ENCODE results near the gene TTI1.
"Not testable (repeated sequence)": the region's sequence is repeated elsewhere in the genome, so short reads cannot be mapped to it uniquely, and the experiment has no call there.

TTI1 gene

GRCh38 chr20:38011696-38012095 is 21.6 kb downstream of the TTI1 start:
- DNase-seq (ENCODE audit: low read depth in 3 of 3): no peak

DNA sequence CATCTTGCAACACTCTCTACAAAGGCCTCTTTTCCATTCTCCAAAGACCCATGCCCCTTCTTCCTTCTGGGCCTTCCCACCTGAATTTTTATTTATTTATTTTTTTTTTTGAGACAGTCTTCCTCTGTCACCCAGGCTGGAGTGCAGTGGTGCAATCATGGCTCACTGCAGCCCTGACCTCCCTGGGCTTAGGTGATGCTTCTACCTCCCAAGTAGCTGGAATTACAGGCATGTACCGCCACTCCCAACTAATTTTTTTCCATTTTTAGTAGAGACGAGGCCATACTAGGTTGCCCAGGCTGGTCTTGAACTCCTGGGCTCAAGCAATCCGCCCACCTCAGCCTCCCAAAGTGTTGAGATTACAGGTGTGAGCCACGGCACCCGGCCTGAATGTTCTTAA is 23.8 kb downstream of the TTI1 start:
- not testable (repeated sequence) for DNase-seq (ENCODE audit: low read depth in 3 of 3)

GRCh38 chr20:38008233-38008944 is 24.9 kb downstream of the TTI1 start:
- no peak for DNase-seq (ENCODE audit: low read depth in 3 of 3)

DNA sequence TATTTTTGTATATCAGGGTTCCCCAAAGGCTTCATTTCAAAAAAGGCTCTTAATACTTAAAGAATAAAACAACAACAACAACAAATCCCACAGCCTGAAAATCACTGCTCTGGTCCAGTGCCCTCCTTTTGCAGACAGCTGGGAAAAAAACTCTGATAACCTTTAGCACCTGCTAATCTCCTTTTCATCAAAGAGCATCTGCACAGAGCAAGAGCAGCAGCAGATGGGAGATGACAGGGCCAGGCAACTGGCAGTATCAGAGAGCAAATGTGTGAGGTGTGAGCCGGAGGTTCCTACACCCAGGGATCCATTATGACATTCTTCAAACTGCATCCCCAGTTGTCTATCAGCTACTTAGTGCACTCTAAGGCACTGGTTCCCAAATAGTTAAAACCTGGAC is 25.7 kb downstream of the TTI1 start:
- no peak for DNase-seq (ENCODE audit: low read depth in 3 of 3)

GRCh38 chr20:38005903-38006302 is 27.4 kb downstream of the TTI1 start:
- DNase-seq (ENCODE audit: low read depth in 3 of 3): no peak

GRCh38 chr20:38004416-38004815 is 28.8 kb downstream of the TTI1 start:
- DNase-seq (ENCODE audit: low read depth in 3 of 3): no peak

DNA sequence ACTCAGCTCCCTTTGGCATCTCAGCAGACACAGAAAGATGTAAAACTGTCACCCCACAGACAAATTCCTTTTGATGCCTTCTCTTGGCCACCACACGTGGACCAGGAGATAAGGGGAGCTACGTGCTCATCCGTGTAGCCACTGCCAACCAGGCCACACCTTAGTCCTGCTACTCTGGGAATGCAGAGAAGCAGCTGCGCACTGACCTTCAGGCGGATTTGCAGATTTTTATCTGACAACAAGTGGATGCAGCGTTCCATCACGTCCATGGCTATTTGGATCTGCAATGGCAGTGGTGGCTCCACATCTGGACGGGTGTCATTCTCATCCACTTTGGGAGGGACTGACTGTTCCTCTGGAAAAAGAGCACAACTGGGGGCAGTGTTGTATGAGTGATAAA is 30.8 kb downstream of the TTI1 start:
- DNase-seq (ENCODE audit: low read depth in 3 of 3): no peak

GRCh38 chr20:38001981-38002380 is 31.3 kb downstream of the TTI1 start:
- DNase-seq (ENCODE audit: low read depth in 3 of 3): no peak

DNA sequence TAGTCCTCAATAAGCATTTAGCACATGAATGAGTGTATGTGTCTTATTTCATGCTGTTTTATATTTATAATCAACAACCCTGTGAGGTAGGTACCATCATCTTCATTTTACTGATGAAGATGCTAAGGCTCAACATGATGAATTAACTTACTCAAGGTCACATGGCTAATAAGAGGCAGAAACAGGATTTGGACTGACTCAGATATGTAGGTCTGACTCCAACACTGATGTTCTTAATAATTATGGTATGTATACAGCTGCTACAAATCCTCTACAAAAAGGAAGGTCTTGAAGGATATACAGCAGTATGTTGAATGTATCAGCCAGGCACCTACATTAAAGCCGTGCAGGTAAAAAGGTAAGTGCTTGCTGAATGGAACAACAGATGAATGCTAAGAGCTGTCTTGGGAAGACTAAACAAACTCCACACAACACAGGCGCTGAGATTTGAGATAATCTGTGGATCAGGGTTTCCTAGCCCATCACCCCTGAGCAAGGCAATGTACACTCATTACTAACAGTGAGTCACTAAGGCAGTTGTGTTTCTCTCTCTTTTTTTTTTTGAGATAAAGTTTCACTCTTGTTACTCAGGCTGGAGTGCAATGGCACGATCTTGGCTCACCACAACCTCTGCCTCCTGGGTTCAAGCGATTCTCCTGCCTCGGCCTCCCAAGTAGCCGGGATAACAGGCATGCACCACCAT is 31.9 kb downstream of the TTI1 start:
- DNase-seq (ENCODE audit: low read depth in 3 of 3): no peak

GRCh38 chr20:38000293-38000692 is 33.0 kb downstream of the TTI1 start:
- no peak for DNase-seq (ENCODE audit: low read depth in 3 of 3)

GRCh38 chr20:37999526-38000263 is 33.6 kb downstream of the TTI1 start:
- no peak for DNase-seq (ENCODE audit: low read depth in 3 of 3)

- DNase-seq (ENCODE audit: low read depth in 3 of 3): no peak
Observed at GRCh38 chr20:37997516-37997915, 35.7 kb downstream of the TTI1 start.

DNA sequence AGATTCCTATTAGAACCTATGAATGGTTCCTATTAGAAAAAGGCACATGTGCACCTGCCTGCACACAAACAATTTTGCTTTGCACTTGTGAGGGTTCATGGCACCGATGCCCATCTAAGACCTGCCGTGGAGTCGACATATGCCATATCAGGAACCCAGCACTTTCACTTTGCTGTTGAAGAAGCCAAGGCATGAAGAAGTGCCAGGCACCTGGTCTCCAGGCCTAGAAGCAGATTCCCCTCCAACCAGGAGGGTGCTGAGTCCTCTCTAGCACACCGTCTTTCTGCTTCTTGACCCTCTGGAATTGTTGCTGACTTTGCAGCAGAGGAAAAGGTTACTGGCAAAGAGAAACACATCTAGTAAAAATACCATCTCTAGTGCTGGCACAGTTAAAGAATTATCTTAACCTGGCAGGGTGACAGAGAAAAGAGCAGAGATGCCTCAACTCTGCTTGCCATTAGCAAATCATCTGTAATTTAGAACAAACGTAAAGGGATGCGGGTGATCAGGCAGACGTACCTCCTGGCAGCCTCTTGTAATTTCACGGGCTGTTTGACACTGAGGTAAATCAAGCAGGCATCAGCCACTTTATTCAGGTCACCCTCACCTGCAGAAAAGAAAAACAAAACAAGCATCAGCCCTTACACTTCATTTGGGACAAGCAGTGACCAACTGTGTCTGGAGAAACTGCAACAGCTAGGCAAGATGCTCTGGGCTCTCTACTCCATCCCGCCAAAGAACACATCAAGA is 37.2 kb downstream of the TTI1 start:
- DNase-seq (ENCODE audit: low read depth in 3 of 3): no peak

- no peak for DNase-seq (ENCODE audit: low read depth in 3 of 3)
Observed at GRCh38 chr20:37994512-37994911, 38.7 kb downstream of the TTI1 start.

- no peak for DNase-seq (ENCODE audit: low read depth in 3 of 3)
Observed at GRCh38 chr20:37992802-37993409, 40.4 kb downstream of the TTI1 start.

- DNase-seq (ENCODE audit: low read depth in 3 of 3): no peak
Observed at GRCh38 chr20:37991908-37992307, 41.3 kb downstream of the TTI1 start.

DNA sequence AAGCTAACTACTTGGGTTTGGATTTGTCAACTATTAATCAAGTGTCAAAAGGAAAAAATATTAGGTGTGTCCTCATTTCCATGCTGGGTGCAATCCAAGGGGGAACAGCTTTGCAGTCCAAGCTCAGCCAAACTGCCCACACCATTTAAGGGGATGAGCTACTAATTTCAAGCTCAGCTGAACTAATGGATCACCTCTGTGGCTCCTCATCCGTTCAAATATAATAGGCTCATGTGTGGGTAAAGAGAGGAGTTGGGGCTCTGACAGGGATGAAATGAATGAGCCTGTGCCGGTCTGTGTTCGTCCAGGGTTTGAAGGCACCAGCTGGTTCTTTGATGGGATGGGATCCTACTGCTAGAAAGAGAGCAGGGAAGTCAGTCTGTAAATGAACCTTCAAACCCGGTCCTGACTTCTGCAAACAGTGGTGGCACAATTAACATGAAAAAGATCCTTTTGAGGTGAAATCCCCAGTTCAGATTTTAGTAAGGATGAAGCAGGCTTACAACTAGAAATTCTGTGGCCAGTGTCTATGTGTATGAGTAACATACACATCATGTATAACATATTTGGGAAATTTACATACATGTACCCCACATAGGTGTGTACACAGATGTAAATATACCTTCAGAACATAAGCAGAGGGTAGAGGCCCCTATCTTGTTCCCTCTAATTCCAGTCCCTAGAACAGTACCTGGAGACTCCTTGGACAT is 41.9 kb downstream of the TTI1 start:
- DNase-seq (ENCODE audit: low read depth in 3 of 3): no peak

- DNase-seq (ENCODE audit: low read depth in 3 of 3): no peak
Observed at GRCh38 chr20:37990571-37991151, 42.6 kb downstream of the TTI1 start.

- no peak for DNase-seq (ENCODE audit: low read depth in 3 of 3)
Observed at GRCh38 chr20:37989601-37990295, 43.5 kb downstream of the TTI1 start.
